GM18517 (cell line): ENCODE results near the gene H19.

ENCODE experiments used
- ATAC-seq: cut with Tn5 transposase; IDR thresholded peaks from one replicate; pipeline ENCODE4 v1.9.1; 2021; ENCODE audit warnings: mild to moderate bottlenecking, moderate library complexity; ENCODE audit not compliant: unreplicated experiment

H19 gene

GRCh38 chr11:1948389-1948788, 49.3 kb downstream of the H19 start:
- ATAC-seq: no peak

- ATAC-seq: no peak
These were observed 49.9 kb downstream of the H19 start for GRCh38 chr11:1947592-1948237.

- no peak for ATAC-seq
These were observed 50.7 kb downstream of the H19 start, which contains the start of gene MRPL23 for GRCh38 chr11:1946812-1947484. MRPL23 (plus strand) TSS chr11:1947332; CDS start chr11:1947363, 31 bp downstream.
